Stimulated activated CD4-positive, alpha-beta T cell treated with anti-CD3 and anti-CD28 coated beads, Interleukin-12 subunit alpha, Interleukin-12 subunit beta, amount 100 ng/mL, for 48 hours (primary cell): Measurements from ENCODE around the gene GLIPR2.
"Not testable (repeated sequence)": the region's sequence is repeated elsewhere in the genome, so short reads cannot be mapped to it uniquely, and the experiment has no call there.

ENCODE experiments used
- DNase-seq, 3 donors: peaks; one replicate each; pipeline ENCODE4 v3.0.0-alpha.2; 2020; ENCODE audit warnings: low read depth in 2 of 3, low spot score in 1 of 3

Gene GLIPR2, protein sequence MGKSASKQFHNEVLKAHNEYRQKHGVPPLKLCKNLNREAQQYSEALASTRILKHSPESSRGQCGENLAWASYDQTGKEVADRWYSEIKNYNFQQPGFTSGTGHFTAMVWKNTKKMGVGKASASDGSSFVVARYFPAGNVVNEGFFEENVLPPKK

DNA sequence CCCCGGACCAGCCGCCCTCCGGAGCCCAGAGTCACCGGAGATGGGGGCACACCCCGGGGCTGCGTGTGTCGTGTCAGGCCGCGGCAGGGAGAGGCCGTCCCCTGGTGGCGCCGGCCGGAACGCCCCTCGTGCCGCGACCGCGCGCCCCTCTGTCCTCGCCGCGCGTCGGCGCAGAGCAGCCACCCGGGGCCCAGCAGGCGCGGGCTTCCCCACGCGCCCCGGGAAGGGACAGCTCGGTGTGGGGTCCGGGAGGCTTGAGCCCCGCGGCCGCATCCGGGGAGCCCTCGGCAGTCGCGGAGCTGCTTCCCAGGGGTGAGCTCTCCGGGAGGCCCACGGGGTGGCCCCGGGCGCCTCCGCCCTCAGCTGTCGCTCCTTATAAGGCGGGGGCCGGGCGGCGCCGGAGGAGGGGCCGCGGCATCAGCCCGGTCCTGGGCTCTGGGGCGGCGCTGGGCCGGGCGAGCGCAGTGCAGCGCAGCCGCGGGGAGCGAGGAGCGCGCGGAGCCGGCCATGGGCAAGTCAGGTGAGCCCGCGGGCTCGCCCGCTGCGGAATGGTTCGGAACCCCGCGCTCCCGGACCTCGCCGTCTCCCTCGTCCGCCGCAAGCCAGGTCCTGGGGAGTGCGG, at the start of gene GLIPR2:
Gene GLIPR2, plus strand, starts transcription at position 462 of the 622 bp plus-strand sequence. Its CDS starts 46 bp downstream, at position 508.
- peak; percentile 48 to 72 (median 50) for DNase-seq

DNA sequence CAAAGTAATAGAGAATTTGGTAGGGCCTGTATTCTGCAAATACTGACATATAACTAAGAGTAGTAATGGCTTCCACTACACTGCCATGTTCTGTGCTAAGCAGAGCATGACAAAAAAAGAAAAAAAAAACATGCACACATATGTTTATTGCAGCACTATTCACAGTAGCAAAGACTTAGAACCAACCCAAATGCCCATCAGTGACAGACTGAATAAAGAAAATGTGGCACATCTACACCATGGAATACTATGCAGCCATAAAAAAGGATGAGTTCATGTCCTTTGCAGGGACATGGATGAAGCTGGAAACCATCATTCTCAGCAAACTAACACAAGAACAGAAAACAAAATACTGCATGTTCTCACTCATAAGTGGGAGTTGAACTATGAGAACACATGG, 49.5 kb upstream of the GLIPR2 start:
- not testable (repeated sequence) for DNase-seq

DNA sequence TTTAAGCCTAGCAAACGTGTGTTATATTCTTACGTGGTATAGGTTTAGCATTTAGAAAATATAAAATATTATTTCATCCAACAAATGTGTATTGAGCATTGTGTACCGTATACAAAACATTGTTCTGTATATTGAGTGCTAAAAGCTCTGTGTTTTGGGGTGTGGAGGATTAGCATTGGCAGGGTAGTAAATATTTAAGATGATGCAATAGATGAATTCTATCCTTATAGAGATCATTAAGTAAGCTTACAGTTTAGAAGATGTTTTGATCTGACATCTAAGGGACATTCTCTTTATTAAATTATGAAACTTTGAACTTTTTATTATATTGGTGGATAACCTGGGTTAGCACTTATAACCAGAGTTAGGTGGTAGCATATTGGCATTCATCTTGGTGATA, 48.5 kb upstream of the GLIPR2 start:
- DNase-seq: no peak

DNA sequence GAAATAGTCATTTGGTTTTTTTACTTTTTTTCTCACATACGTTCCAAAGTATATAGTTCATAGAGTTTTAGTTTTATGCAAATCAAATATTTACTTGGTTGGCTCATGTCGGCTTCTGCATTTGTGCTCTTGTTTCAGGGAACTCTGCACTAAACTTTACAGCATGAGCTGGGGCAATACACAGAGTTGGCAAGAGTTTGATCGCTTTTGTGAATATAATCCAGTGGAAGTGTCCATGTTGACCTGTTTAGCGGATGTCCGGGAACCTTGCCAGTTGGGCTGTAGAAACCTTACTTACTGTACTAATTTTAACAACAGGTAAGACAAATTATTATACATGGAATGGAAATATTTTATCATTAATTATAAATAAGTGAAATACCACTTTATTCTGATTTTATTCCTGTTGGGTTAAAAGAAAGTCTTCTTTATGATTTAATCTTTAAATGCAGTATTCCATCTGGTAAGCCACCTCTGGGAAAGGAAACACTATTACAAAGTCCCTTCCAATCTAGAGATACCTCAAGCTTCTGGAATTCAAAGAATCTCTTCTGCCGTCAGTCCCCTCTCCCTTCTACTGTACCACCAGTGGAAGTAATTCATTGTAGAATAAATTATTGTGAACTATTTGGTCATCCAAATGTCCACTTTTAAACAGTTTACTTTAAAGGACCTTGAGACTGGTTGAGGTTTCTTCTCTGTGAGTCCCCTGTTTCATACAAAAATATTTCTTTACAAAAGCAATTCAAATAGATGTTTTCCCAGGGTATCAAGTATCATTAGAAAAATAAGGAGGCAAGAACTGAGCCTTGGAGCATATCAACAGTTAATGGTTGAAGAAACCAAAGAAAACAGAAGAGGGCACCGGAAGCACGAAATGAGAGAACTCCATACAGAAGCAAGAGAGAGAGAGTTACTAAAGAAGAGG, 45.2 kb upstream of the GLIPR2 start:
- DNase-seq: no peak

DNA sequence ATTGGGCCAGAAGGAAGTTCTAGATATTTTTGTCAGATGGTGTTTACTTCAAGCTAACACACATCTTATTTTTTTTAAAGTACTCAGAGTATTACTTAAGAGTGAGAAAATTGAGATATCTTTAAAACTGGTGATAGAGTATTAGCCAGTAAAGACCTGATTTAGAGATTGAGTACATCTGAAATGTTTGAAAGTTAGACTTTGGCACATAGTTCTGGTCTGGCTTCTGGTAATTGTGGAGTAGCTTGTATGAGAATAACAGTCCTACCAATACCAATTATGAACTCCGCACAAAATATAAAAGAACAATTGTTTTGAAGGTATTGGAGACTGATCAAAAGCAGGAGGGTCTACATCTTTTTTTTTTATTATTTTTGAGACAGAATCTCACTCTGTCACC, 44.5 kb upstream of the GLIPR2 start:
- DNase-seq: no peak

DNA sequence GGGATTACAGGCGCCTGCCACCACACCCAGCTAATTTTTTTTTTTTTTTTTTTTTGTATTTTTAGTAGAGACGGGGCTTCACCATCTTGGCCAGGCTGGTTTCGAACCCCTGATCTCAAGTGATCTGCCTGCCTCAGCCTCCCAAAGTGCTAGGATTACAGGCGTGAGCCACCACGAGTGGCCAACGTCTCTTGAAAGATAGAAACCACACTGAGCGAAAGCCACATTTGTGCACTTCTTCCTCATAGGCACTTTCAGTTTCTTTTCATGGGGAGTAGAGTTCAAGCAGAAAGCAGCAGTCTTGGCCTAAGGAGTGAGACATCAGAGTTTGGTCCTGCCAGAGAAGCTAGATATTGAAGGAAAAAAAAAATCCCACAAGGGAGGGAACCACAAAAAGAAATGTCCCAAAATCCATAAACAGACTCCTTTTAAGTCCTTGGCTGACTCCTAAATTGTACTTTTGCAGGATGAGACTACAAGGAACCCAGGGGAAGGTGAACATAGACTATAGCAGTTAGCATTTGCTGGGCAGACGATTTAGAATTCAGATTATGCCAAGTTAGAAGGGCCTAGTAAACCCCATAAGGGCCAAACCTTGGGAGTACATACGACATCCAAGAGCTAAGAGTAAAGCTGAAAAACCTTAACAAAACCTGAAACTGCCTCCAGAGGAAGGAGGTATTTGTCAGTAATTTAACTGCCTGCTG, 43.9 kb upstream of the GLIPR2 start:
- DNase-seq: peak; percentile 19 to 37 (median 20)

DNA sequence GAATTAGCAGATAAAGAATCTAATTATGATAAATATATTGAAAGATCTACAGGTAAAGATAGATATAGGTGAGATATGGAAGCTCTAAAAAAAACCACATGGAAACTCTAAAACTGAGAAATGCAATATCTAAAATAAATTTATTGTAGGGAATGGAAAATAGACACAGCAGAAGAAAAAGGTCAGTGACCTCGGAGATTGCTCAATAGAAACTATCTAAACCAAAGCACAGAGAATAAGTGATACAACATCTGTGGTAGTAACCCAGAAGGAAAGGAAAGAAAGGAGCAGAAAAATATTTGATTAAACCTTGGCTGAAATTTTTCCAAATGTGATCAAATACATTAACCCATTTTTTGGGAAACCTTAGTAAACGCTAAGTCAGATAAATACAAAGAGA, 43.1 kb upstream of the GLIPR2 start:
- no peak for DNase-seq

DNA sequence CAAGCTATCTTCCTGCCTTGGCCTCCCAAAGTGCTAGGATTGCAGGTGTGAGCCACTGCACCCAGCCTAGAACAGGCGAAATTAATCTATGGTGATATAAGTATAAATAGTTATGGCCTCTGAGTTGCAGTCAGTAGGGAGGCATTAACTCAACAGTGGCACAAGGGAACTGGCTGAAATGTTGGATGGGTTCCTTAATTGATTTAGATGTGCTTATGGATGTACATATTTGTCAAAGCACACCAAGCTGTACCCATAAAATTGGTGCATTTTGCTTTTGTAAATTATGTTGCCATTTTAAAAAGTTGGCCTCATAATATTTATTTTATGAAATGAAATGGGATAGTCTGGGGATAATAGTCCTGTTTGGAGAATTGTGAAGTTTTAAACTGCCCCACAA, 36.8 kb upstream of the GLIPR2 start:
- DNase-seq: no peak

DNA sequence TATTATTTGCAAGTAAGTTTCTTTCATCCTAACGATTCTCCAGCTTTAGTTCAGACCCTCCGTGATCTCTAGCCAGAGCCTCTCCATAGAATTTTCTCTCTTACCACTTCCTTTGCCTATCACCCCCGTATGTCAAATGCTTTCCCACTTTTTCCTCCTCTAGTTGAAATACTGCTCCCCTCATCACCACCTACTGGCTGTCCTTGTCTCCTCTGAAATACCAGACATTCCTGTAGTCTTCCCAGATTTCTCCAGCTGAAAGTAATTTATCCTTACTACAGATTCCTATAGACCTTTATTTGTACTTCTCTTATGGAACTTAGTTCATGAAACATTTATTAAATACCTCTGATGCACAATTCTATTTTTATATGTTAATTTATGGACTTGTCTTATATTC, 36.0 kb upstream of the GLIPR2 start:
- no peak for DNase-seq

DNA sequence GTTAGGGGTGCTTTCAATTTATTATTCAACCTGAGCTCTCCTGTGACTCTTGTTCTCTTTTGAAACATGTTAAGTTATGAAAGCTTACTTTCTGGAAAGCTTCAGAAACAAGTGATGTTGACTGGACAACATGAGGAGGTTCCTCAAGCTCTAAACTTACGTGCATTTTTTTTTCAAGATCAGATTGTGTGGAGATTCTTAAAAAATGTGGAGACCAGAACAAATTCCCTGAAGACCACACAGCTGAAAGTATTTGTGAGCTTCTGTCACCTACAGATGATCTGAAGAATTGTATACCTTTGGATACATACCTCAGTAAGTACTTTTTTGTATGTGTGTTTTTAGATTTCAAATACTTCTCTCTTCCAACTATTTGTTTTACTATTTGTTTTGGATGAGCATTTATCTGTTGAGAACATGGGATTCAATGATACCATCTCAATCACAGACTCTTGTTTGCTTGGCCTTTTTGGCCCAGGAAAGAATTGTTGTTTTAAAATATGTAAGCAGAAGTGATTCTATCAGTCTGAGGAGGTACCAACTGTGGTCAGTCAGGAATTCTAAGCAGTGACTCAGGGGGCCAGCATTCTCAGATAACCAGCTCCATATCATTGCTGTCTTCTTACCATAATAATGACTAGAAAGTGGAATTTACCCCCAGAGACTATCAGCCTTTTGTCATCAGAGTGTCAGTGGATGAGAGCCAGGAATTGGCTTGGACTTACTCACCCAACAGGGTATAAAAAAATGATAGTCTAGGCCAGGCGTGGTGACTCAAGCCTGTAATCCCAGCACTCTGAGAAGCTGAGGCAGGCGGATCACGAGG, 34.4 kb upstream of the GLIPR2 start:
- DNase-seq: no peak

- peak; percentile 77 to 88 (median 80) for DNase-seq
Measured at GRCh38 chr9:36102742-36103495, 33.6 kb upstream of the GLIPR2 start.

DNA sequence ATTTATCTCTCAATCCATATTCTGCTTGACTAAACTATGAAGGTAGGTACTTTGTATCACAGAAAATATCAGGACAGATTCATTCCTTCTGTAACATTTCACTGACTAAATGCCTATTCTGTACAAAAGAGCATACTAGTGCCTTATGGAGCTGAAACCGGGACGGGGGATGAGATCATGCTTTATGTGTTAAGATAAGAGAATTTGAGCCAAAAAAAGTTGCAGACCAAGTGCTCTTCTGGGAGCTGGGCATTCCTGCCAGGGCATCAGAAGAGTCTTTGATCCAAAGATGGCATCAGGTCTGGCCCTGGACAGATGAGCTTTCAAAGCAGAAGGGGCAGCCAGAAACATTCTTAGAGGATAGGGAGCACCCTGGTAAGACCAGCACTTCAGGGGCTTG, 27.5 kb upstream of the GLIPR2 start:
- DNase-seq: no peak

DNA sequence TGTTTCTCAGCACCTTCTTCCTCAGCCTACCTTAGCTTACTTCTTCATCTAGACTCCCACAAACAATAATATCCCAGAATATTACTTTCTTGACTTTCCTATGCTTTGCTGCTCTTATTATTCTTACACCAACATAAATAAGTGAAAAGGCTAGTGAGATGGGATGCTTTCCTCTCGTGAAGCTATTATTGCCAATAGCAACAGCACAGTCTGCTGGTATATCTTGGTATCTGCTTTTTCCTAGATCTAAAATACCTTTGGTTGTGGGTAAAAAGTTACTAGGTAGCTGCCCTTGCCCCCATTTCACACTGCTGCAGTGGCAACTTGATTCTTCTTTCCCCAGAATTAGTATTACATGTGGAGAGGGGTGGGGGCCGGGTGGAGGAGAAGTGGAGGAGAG, 26.1 kb upstream of the GLIPR2 start:
- no peak for DNase-seq

GRCh38 chr9:36112516-36112915, 24.0 kb upstream of the GLIPR2 start:
- no peak for DNase-seq

- DNase-seq: no peak
Measured at GRCh38 chr9:36113999-36114398, 22.5 kb upstream of the GLIPR2 start.

GRCh38 chr9:36116593-36116992, 19.9 kb upstream of the GLIPR2 start:
- no peak for DNase-seq

- no peak for DNase-seq
Measured at GRCh38 chr9:36118201-36118600, 18.3 kb upstream of the GLIPR2 start.

DNA sequence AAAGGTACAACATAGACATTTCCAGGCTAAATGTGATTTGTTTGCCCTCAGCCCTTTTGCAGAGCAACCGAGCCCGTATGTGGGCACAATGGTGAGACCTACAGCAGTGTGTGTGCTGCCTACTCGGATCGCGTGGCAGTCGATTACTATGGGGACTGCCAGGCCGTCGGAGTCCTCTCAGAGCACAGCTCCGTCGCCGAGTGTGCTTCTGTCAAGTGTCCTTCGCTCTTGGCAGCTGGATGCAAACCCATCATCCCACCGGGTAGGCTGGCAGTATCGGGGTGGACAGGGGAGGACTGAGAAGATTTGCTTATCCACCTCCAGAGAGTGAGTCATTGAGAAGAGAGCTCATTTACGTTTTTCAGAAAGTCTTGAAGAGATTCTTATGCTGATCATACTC, 17.8 kb upstream of the GLIPR2 start:
- DNase-seq: no peak

DNA sequence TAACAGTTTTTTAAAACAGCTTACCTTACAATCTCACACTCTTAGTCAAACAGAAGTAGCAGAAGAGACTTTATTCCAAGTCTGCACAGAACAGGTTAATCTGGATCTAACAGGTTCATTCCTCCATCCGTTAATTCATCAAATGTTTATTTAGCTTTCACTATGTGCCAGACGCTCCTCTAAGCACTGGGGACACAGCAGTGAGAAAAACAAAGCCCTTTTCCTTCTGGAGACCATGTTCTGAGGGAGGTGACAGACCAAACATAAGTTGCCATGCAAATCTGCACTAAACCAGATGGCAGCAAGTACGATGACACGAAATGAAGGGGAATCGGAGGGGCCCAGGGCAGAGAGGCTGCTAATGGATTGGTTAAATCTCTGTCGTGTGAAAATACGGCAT, 17.1 kb upstream of the GLIPR2 start:
- no peak for DNase-seq

DNA sequence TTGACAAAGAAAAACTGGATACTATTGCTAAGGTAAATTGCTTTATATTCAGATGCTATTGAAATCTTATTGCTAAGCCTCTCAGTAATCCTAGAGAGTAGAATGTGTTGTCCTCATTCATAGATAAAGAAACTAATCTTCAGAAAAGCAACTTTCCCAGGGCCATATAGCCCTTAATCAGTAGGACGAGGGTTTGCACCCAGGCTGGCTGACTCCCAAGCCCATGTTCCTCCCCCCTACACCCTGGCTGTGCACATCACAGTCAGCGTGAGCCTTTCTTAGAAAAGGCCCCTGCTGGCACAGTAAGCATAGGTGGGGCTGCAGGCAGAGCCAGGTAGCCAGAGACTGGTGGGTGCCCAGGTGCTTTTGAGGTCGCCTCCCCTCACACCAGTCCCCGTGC, 15.8 kb upstream of the GLIPR2 start:
- no peak for DNase-seq
